ENCODE measurements around the gene BCL2.

The BCL2 gene

GRCh38 chr18:63154350-63155152, 165.0 kb downstream of the BCL2 start:
- DNase-seq (ENCODE audit: extremely low read depth, insufficient read length) = no peak
- no peak for TF ChIP-seq CTCF (IDR thresholded peaks at IDR 0.05; ENCODE audit: insufficient read depth, low read length, poor library complexity, severe bottlenecking)
- no peaks in the 10 kb centered on the region for H3K27me3 ChIP-seq (replicated peaks; ENCODE audit: control insufficient read depth, insufficient read depth, low read length)
- H3K36me3 ChIP-seq (ENCODE audit: control insufficient read depth, insufficient read depth, low read length) = no peaks in the 10 kb centered on the region
- peak overlapping the region; percentile 54 for H3K4me3 ChIP-seq (replicated peaks; ENCODE audit: low read depth, low read length)

DNA sequence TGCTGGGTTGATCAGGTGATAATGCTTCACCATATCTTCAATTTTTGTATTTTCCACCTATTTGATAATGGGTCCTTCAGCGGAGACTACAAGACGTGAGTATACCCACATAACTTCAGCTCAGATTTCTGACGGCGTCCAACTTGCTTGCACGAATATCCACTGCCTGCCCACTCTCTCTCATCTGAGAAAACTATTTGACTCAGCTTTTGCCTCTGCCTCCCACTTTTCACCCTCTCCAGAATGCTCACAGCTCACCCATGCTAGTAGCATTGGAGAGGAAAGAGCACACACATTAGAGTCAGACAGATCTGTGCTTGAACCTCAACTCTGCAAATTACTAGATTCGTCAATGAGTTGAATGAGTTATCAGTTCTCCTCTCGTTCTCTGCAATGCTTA, 166.8 kb downstream of the BCL2 start:
- no peak for TF ChIP-seq CTCF (IDR thresholded peaks at IDR 0.05; ENCODE audit: insufficient read depth, low read length, poor library complexity, severe bottlenecking)
- Histone ChIP-seq H3K4me3 (replicated peaks; ENCODE audit: low read depth, low read length) (0 out of 2 replicates have a peak overlapping the region, but pooled peaks have one; percentile 6), H3K27me3 (replicated peaks; ENCODE audit: control insufficient read depth, insufficient read depth, low read length) (no peaks in the 10 kb centered on the region), H3K36me3 (ENCODE audit: control insufficient read depth, insufficient read depth, low read length) (peaks cover 2% of the 10 kb centered on the region; the same call in 1 of the 2 replicates)
- DNase-seq (ENCODE audit: extremely low read depth, insufficient read length) = no peak

DNA sequence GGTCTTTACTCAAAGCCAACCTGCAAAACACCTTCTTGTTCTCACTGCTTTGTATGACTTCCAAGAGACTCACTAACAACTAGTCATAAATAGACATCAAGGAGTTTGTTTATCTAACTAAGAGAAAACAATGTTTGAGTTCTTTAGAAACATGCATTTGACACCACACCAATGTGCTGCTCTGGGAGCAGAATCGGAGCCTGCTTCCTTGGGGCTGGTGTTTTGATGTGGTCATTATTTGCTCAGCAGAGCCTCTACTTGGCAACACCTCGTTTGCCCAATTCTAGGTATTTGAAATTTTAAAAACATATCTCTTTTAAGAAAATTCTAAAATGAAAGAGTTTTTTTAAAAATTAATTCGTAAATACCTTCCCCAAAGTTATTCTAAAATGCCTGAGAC, 167.5 kb downstream of the BCL2 start:
- DNase-seq (ENCODE audit: extremely low read depth, insufficient read length) = no peak
- H3K36me3 ChIP-seq (ENCODE audit: control insufficient read depth, insufficient read depth, low read length) = peaks cover 2% of the 10 kb centered on the region; the same call in 1 of the 2 replicates
- H3K27me3 ChIP-seq (replicated peaks; ENCODE audit: control insufficient read depth, insufficient read depth, low read length) = no peaks in the 10 kb centered on the region
- H3K4me3 ChIP-seq (replicated peaks; ENCODE audit: low read depth, low read length) = no peak overlapping the region
- no peak for TF ChIP-seq CTCF (IDR thresholded peaks at IDR 0.05; ENCODE audit: insufficient read depth, low read length, poor library complexity, severe bottlenecking)

- DNase-seq (ENCODE audit: extremely low read depth, insufficient read length) = no peak
- Histone ChIP-seq H3K27me3 (replicated peaks; ENCODE audit: control insufficient read depth, insufficient read depth, low read length) (no peaks in the 10 kb centered on the region), H3K4me3 (replicated peaks; ENCODE audit: low read depth, low read length) (no peak overlapping the region), H3K36me3 (ENCODE audit: control insufficient read depth, insufficient read depth, low read length) (peaks cover 2% of the 10 kb centered on the region; the same call in 1 of the 2 replicates)
- no peak for TF ChIP-seq CTCF (IDR thresholded peaks at IDR 0.05; ENCODE audit: insufficient read depth, low read length, poor library complexity, severe bottlenecking)
These were observed 168.0 kb downstream of the BCL2 start for GRCh38 chr18:63151539-63151938.

- H3K27me3 ChIP-seq (replicated peaks; ENCODE audit: control insufficient read depth, insufficient read depth, low read length) = no peaks in the 10 kb centered on the region
- H3K36me3 ChIP-seq (ENCODE audit: control insufficient read depth, insufficient read depth, low read length) = peaks cover 2% of the 10 kb centered on the region; the same call in 1 of the 2 replicates
- peak; percentile 57 for DNase-seq (ENCODE audit: extremely low read depth, insufficient read length)
- no peak overlapping the region for H3K4me3 ChIP-seq (replicated peaks; ENCODE audit: low read depth, low read length)
- no peak for TF ChIP-seq CTCF (IDR thresholded peaks at IDR 0.05; ENCODE audit: insufficient read depth, low read length, poor library complexity, severe bottlenecking)
These were observed 168.6 kb downstream of the BCL2 start for GRCh38 chr18:63150942-63151421.

Measured in GM06990 (cell line).